Measurements from ENCODE around the gene TMEM220. TPM values are rescaled to one million over a fixed set of nuclear protein-coding genes. Genes with fewer than 3 reads are reported as not detected.

The TMEM220 gene
- total RNA-seq, 2 donors from 2014 or later = 5.5 to 6.5 TPM

DNA sequence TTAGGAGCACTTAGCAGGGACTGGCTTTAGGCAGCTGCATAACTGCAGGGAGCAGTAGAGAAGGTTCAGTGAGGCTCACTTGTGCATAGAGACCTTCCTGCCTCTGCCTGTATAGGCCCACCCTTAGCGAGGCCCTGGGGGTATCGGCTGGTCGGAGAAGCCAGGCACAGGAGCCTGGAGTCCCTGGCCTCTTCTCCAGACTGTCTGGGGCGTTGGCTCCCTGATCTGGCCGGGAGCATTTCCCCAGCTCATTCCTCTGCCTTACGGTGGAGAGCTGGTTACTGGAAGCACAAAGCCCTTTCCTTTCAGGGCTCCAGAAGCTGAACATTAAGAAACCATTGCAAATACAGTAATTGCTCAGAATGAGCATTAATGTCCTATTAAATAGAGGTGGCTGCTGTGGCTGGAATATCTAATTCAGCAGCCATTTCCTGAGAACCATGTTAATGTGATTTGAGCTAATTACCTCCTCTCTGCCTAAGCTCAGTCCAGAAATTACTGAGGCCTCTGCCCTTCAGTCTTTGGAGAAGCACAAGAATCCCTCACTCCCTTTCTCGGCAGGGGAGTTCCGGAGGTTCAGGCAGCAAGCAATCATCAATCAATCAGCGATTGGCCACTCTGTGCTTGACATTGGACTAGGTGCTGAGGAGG is 18.8 kb upstream of the TMEM220 start:
- TF ChIP-seq CTCF (IDR thresholded peaks at IDR 0.05) = no peak

DNA sequence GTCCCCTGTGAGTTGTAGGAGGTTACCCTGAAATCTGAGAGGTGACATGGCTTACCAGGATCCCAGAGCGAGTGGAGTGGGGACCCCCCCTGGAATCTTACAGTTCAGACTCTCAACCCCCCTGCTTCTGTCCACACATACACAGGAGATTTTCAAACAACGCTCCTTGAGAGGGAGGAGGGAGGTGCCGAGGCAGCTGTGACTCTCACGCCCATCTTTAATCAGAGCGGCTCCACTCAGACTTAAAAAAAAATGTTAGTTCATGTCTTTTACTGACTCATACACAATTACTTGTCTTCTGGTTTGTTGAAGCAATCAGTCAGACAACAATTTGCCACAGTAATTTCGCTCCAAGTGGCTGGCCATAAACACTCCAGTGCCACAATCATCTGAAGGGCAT is 15.4 kb upstream of the TMEM220 start:
- Histone ChIP-seq H3K27me3 (no peaks in the 10 kb centered on the region), H3K27ac (no peak overlapping the region), H3K36me3 (no peaks in the 10 kb centered on the region), H3K4me3 (no peak overlapping the region), H3K4me1 (no peaks in the 10 kb centered on the region), H3K9me3 (no peaks in the 10 kb centered on the region)
- no peak for TF ChIP-seq CTCF (IDR thresholded peaks at IDR 0.05)
- no peak for DNase-seq (ENCODE audit: low spot score)

More for the DNA sequence above, 18.8 kb upstream of the TMEM220 start:
- no peak for DNase-seq (ENCODE audit: low spot score)
- no peak overlapping the region for H3K4me3 ChIP-seq
- H3K4me1 ChIP-seq = no peaks in the 10 kb centered on the region
- no peaks in the 10 kb centered on the region for H3K9me3 ChIP-seq
- no peaks in the 10 kb centered on the region for H3K27me3 ChIP-seq
- no peak overlapping the region for H3K27ac ChIP-seq
- no peaks in the 10 kb centered on the region for H3K36me3 ChIP-seq

DNA sequence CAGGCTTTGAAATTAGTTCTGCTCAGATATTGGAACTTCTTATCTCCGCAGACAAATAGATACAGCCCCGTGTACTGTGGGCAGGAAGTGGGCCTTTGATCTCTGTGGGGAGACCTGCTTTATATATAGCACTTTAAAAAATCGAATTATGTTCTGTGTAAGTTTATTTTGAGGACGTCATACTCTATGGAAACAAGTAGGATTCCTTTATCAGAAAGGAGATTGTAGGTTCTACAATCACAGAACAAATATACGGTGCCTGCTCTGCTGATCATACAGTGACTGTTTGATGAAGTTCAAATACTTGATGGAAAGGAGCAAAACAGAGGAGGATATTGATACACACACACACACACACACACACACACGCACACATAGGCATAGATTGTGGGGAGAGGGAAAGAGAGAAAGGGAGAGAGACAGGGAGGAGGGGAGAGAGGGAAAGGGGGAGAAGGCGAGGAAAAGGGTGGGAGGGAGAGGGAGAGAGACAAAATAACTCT is 14.7 kb upstream of the TMEM220 start:
- H3K4me1 ChIP-seq = no peaks in the 10 kb centered on the region
- H3K9me3 ChIP-seq = no peaks in the 10 kb centered on the region
- no peak for DNase-seq (ENCODE audit: low spot score)
- H3K36me3 ChIP-seq = no peaks in the 10 kb centered on the region
- no peak for TF ChIP-seq CTCF (IDR thresholded peaks at IDR 0.05)
- no peak overlapping the region for H3K27ac ChIP-seq
- H3K4me3 ChIP-seq = no peak overlapping the region
- no peaks in the 10 kb centered on the region for H3K27me3 ChIP-seq

GRCh38 chr17:10743316-10744009 is 13.6 kb upstream of the TMEM220 start:
- Histone ChIP-seq H3K27me3 (no peaks in the 10 kb centered on the region), H3K27ac (peak overlapping the region in 1 of 2 donors; percentile 57), H3K4me3 (no peak overlapping the region), H3K4me1 (no peaks in the 10 kb centered on the region), H3K9me3 (no peaks in the 10 kb centered on the region), H3K36me3 (no peaks in the 10 kb centered on the region)
- DNase-seq (ENCODE audit: low spot score) = no peak
- no peak for TF ChIP-seq CTCF (IDR thresholded peaks at IDR 0.05)

DNA sequence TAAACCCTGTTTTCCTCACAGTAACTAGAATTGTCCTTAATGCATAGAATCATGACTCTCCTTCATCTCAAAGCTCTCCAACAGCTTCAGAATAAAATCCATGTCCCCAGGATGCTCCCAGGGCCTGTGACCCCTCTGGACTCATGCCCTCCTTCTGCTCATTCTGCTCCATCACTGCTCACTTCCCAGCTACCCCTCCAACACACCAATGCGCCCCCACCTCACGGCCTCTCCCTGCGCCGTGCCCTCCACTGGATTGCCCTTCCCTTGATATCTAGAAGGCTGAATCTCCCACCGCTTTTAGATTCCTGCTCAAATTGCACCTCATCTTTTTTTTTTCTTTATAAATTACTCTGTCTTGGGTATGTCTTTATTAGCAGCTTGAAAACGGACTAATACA is 12.6 kb upstream of the TMEM220 start:
- TF ChIP-seq CTCF (IDR thresholded peaks at IDR 0.05) = no peak
- H3K9me3 ChIP-seq = no peaks in the 10 kb centered on the region
- peaks cover 0 to under 1% of the 10 kb centered on the region in 2 donors for H3K4me1 ChIP-seq
- no peak for DNase-seq (ENCODE audit: low spot score)
- no peak overlapping the region for H3K4me3 ChIP-seq
- H3K36me3 ChIP-seq = no peaks in the 10 kb centered on the region
- no peaks in the 10 kb centered on the region for H3K27me3 ChIP-seq
- H3K27ac ChIP-seq = no peak overlapping the region

Measured in right atrium auricular region (tissue), 2 donors.